ENCODE results near the gene GSN.

GSN gene

GRCh38 chr9:121266906-121267650 lies 884 bp upstream of the GSN start:
- no peak for TF ChIP-seq CTCF (IDR thresholded peaks at IDR 0.05; ENCODE audit: insufficient read depth, missing control alignments)
- no peak for FAIRE-seq
- no peak for DNase-seq (ENCODE audit: insufficient read length, low spot score)

- TF ChIP-seq CTCF (IDR thresholded peaks at IDR 0.05; ENCODE audit: insufficient read depth, missing control alignments): no peak
- FAIRE-seq (no peak), DNase-seq (ENCODE audit: insufficient read length, low spot score) (no peak)
Observed at GRCh38 chr9:121268598-121268850, 562 bp downstream of the GSN start.

GRCh38 chr9:121268851-121269641 lies 1.1 kb downstream of the GSN start:
- no peak for TF ChIP-seq CTCF (IDR thresholded peaks at IDR 0.05; ENCODE audit: insufficient read depth, missing control alignments)
- no peak for DNase-seq (ENCODE audit: insufficient read length, low spot score)
- FAIRE-seq: no peak

GRCh38 chr9:121269642-121270254 lies 1.8 kb downstream of the GSN start:
- FAIRE-seq (no peak), DNase-seq (ENCODE audit: insufficient read length, low spot score) (no peak)
- TF ChIP-seq CTCF (IDR thresholded peaks at IDR 0.05; ENCODE audit: insufficient read depth, missing control alignments): no peak

- DNase-seq (ENCODE audit: insufficient read length, low spot score) (no peak), FAIRE-seq (no peak)
Observed at GRCh38 chr9:121271368-121272341, 3.7 kb downstream of the GSN start.

More at GRCh38 chr9:121271368-121272341, 3.7 kb downstream of the GSN start:
- TF ChIP-seq CTCF (IDR thresholded peaks at IDR 0.05; ENCODE audit: insufficient read depth, missing control alignments): no peak

Measured in D721Med (cell line).